Fibroblast of the aortic adventitia (primary cell): ENCODE results near the gene SLC9A2. TPM values are rescaled to one million over a fixed set of nuclear protein-coding genes. Genes with fewer than 3 reads are reported as not detected.

Experiments
- DNase-seq: peaks from one replicate; pipeline ENCODE4 v3.0.0-alpha.2; 2010; ENCODE audit warnings: low read depth
- H3K4me3 ChIP-seq: 2 replicates; pipeline ENCODE4 v1.5.1; 2011; ENCODE audit warnings: low read depth, mild to moderate bottlenecking, control low read depth, low read length, moderate library complexity
- total RNA-seq: library from RNA; depleted of rRNA; stranded (reverse); fragments of >200 nt; gene quantifications from 2 replicates; pipeline ENCODE4 v1.2.3, GENCODE V29; 2012; ENCODE audit warnings: low replicate concordance
- TF ChIP-seq, protein P1 (sequence below): IDR thresholded peaks from 2 replicates; pipeline ENCODE4 v1.5.1; 2011; ENCODE audit warnings: mild to moderate bottlenecking, low read length, control low read depth, inconsistent platforms; ENCODE audit not compliant: insufficient read depth

Gene SLC9A2
- total RNA-seq, 1 donor = under 0.01 TPM

DNA sequence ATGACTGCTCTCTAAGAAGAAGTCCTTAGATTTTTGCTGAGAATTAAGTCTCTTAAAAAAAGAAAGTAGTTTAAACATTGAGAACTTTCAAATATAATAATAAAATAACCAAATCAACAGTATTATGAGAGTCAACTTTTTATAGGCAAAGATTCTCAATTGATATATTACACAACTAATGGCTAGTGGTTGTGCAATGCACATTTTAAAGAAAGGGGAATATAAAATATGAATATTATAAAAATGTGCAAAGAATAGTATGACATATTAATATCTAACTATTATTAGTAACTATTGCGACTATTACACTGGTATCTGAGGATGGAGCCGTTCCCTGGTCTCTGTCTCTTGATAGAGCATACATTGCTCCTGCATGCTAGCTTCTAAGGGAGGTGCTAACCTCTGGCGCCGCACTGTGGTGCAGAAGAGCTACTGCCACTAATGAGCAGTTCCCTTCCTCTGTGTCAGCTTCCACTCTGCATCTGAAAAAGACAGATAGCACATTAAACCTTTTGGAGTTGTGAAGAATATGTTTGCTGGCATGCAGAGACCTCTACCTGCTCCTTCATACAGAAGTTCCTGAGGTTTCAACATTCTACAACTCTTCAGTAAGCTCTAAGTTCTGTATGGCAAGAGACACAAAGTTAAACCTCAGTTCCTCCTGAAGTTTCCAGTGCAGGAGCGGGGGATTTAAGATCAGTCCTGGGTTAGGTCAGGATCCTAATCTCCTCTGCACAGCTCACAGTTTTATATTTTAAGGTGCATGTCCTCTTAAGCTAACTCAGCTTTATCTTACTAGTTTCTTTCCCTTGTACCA lies 3.5 kb upstream of the SLC9A2 start:
- TF ChIP-seq, protein P1, sequence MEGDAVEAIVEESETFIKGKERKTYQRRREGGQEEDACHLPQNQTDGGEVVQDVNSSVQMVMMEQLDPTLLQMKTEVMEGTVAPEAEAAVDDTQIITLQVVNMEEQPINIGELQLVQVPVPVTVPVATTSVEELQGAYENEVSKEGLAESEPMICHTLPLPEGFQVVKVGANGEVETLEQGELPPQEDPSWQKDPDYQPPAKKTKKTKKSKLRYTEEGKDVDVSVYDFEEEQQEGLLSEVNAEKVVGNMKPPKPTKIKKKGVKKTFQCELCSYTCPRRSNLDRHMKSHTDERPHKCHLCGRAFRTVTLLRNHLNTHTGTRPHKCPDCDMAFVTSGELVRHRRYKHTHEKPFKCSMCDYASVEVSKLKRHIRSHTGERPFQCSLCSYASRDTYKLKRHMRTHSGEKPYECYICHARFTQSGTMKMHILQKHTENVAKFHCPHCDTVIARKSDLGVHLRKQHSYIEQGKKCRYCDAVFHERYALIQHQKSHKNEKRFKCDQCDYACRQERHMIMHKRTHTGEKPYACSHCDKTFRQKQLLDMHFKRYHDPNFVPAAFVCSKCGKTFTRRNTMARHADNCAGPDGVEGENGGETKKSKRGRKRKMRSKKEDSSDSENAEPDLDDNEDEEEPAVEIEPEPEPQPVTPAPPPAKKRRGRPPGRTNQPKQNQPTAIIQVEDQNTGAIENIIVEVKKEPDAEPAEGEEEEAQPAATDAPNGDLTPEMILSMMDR = peak; percentile 98
- DNase-seq = peak; percentile 63
- H3K4me3 ChIP-seq = no peak overlapping the region

DNA sequence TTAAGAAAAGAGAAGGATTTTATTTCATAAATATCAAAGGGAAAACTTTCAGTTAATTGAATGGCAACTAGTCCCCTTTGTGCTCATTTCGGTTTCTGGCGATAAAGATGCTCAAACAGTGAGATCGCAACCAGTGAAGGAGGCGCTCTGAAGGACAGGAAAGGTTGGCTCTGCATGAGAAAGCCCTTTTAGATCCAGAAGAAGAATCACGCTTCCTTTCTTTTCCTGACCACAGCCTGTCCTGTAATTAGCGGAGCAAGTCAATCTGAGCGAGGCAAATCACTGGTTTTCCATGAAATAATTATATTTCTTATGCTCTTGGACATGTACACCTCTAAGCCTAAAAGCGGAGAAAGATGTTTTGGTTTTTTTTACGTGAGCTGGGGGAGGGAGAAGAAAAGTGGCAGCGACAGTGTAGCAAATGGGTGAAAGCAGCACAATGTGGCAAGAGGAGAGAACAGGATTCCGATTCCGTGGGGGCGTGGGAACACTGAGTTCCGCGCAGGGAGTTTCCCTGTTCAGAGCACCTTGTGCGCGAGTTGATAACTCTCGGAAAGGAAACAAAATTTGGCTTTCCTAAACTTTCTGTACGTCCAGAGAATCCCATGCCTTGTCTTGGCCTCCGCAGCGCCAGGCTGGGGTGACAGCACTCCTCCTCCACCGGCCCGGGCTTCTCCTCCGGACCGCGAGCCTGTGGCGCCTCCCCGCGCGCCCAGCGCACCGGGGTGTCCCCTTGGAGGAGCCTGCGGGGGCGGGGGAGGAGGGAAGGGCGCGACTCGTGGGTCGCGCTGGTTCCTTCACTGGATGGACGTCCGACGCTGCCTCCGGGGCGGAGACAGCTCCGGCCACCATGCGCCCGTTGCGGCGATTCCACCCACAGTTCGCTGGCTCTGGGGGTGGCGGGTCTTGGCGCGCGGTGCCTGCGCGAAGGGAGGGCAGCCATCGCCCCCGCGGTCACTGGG lies 620 bp upstream of the SLC9A2 start:
- peak; percentile 5 for DNase-seq
- H3K4me3 ChIP-seq = peak overlapping the region; percentile 46
- TF ChIP-seq, protein P1 = no peak

DNA sequence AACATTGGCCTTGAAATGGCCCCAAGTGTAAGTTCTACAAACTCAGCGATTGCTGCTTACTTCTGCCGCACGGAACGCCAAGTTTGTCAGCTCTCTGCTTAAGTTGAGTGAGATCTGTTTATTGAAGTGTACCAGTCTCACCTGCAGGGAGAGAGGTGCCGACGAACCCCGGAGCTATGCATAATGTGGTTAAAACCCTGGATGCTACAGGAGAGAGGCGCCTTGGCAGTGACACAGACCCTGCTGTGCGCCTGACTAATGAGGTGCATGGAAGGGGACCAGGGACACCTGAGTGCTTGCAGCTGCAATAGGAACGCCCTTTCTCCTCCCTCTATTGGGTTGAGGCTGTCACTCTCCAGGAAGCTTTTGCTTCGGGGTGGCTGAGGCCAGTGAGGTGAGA lies 979 bp downstream of the SLC9A2 start:
- no peak for DNase-seq
- TF ChIP-seq, protein P1 = no peak

DNA sequence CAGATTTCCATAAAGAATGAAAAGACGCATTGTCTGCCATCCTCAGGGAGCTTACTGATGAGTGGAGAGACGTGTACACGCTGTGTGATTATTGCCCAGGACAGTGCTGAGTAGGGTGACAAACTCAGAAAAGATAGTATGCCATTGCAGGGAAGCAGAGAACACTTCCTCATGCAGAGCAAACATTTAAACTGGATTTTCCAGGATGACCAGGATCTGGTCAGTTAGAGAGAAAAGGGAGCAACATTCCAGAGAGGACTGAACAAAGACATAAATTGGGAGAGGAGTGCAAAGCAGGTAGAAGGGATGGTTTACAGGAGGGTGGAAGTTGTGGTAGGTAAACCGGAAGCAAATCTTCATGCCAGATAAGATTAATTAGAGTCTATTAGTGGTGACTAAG lies 2.3 kb downstream of the SLC9A2 start:
- no peak overlapping the region for H3K4me3 ChIP-seq

More for the DNA sequence above, 979 bp downstream of the SLC9A2 start:
- no peak overlapping the region for H3K4me3 ChIP-seq

DNA sequence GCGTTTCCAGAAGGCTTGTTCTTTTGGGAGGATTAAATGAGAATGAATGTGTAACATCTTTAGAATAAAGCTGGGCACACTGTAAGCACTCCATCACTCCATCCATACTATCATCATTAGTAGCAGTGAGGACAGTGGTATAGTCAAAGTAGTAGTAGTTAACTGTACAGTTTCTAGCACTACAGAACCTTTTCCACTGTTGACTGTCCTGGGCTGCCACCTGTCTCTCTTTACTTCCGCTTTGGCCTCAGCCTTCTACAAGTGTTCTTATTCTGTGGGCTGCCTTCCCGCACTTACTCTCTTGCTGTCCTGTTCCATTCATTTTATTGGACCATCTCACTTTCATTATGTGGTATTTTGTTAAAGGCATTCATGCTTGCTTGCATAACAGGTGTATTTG lies 3.3 kb downstream of the SLC9A2 start:
- TF ChIP-seq, protein P1 = no peak
- H3K4me3 ChIP-seq = no peak overlapping the region

More for the DNA sequence above, 2.3 kb downstream of the SLC9A2 start:
- TF ChIP-seq, protein P1 = no peak
- DNase-seq = no peak

DNA sequence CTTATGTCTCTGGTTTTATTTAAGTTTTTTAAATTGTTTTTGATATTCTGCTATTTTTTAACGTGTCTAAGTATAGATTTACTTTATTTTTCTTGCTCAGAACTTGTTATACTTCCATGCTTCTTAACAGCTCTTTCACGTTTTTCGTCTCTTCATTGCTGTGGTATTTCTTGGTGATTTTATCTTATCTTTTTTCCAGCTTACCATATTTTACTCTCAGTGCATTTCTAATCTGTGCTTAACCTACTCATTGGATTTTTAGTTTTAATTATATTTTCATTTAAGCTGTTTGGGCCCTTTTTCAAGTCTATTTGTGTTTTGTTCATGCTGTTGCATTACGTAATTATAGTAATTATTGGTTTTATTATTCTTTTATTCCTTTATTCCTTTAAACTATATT lies 11.1 kb downstream of the SLC9A2 start:
- TF ChIP-seq, protein P1 = no peak
- no peak for DNase-seq
- H3K4me3 ChIP-seq = no peak overlapping the region

More for the DNA sequence above, 3.3 kb downstream of the SLC9A2 start:
- DNase-seq = no peak
